Astrocyte of the cerebellum (primary cell): ENCODE measurements around the gene PDCD2.

Experiments used
- DNase-seq: peaks from one replicate; pipeline ENCODE4 v3.0.0-alpha.2; 2011; ENCODE audit warnings: low read depth
- H3K4me3 ChIP-seq: 2 replicates; pipeline ENCODE4 v1.5.1; 2011; ENCODE audit warnings: mild to moderate bottlenecking, low read depth, low read length, moderate library complexity
- CTCF ChIP-seq: IDR thresholded peaks from 2 replicates; pipeline ENCODE4 v1.5.1; 2012; ENCODE audit warnings: low read length, low read depth, moderate library complexity, mild to moderate bottlenecking; ENCODE audit errors: missing control alignments
- in situ Hi-C: cut with HindIII; loops from 2 replicates; pipeline ENCODE4 v1.10.0; 2017; ENCODE audit warnings: low sequenced_read_pairs

PDCD2 gene

GRCh38 chr6:170545405-170545804, 39.0 kb downstream of the PDCD2 start:
- TF ChIP-seq CTCF: no peak
- H3K4me3 ChIP-seq: no peak overlapping the region
- in situ Hi-C loops: no loop called here
- no peak for DNase-seq

- H3K4me3 ChIP-seq: no peak overlapping the region
- no peak for DNase-seq
- no peak for TF ChIP-seq CTCF
- in situ Hi-C loops: no loop called here
These were observed 42.3 kb downstream of the PDCD2 start for GRCh38 chr6:170542031-170542719.

GRCh38 chr6:170537329-170537728, 47.1 kb downstream of the PDCD2 start:
- in situ Hi-C loops: no loop called here
- DNase-seq: no peak
- no peak for TF ChIP-seq CTCF
- no peak overlapping the region for H3K4me3 ChIP-seq

GRCh38 chr6:170536671-170537070, 47.8 kb downstream of the PDCD2 start:
- in situ Hi-C loops: no loop called here
- DNase-seq: no peak
- no peak for TF ChIP-seq CTCF
- H3K4me3 ChIP-seq: no peak overlapping the region

GRCh38 chr6:170535004-170535403, 49.4 kb downstream of the PDCD2 start:
- no peak overlapping the region for H3K4me3 ChIP-seq
- TF ChIP-seq CTCF: no peak
- DNase-seq: no peak
- in situ Hi-C loops: no loop called here

- TF ChIP-seq CTCF: no peak
- H3K4me3 ChIP-seq: no peak overlapping the region
- in situ Hi-C loops: no loop called here
- no peak for DNase-seq
These were observed 50.6 kb downstream of the PDCD2 start for GRCh38 chr6:170533792-170534191.
